GM12891 (cell line): ENCODE data around the gene NUFIP2.

ENCODE experiments used
- PAX5 ChIP-seq: IDR thresholded peaks from 2 replicates; pipeline ENCODE4 v1.6.1; 2011; ENCODE audit warnings: low read length, moderate library complexity, mild to moderate bottlenecking; ENCODE audit not compliant: insufficient read depth, severe bottlenecking
- POLR2A ChIP-seq: IDR thresholded peaks from 2 replicates; pipeline ENCODE4 v1.6.1; 2011; ENCODE audit warnings: low read depth, low read length, control low read depth
- POLR2AphosphoS5 ChIP-seq: IDR thresholded peaks from 2 replicates; pipeline ENCODE4 v1.6.1; 2011; ENCODE audit warnings: low read depth, low read length, control low read depth
- TAF1 ChIP-seq: IDR thresholded peaks from 2 replicates; pipeline ENCODE4 v1.6.1; 2011; ENCODE audit warnings: low read depth, low read length, control low read depth

DNA sequence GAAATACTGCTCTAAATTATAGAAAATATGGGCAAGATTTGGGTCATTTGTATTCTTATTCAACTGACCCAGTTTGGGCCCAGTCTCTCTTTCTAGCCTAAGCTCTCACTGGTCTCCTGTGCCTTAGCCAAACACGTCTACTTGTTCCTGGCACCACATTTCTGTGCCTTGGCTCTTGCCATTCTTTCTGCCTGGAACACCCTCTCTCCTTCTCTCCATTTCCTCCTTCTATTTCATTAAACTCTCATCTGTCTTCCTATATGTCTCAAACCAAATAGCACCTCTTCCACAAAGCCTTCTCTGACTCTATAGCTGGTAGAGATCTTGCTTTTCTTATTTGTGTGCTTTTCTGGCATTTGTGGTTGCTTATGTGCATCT, 37.7 kb upstream of the NUFIP2 start:
- TF ChIP-seq POLR2A = no peak
- TF ChIP-seq POLR2AphosphoS5 = no peak
- no peak for TF ChIP-seq TAF1
- TF ChIP-seq PAX5 = no peak
